Activated T-cell treated with anti-CD3 and anti-CD28 coated beads, Interleukin-2, amount 50 U/mL, for 4 hours (primary cell): ENCODE measurements around the gene DNAH3. TPM values are rescaled to one million over a fixed set of nuclear protein-coding genes. Genes with fewer than 3 reads are reported as not detected.
"Not testable (repeated sequence)": the region's sequence is repeated elsewhere in the genome, so short reads cannot be mapped to it uniquely, and the experiment has no call there.

Source experiments
- ATAC-seq, 2 donors: fragments of 200-7000 bp; cut with Tn5 transposase; one replicate each; pipeline ENCODE4 v1.10.0; 2021
- DNase-seq: peaks from one replicate; pipeline ENCODE4 v3.0.0-alpha.2; 2020
- H3K27me3 Mint-ChIP-seq: one replicate; pipeline ENCODE4 v1.8.0; 2021; ENCODE audit warnings: low read depth, mixed read lengths
- H3K36me3 Mint-ChIP-seq: one replicate; pipeline ENCODE4 v1.8.0; 2022; ENCODE audit warnings: mixed read lengths; ENCODE audit not compliant: insufficient read depth
- H3K4me1 Mint-ChIP-seq: one replicate; pipeline ENCODE4 v1.8.0; 2021; ENCODE audit warnings: low read depth, mixed read lengths
- H3K4me3 Mint-ChIP-seq: one replicate; pipeline ENCODE4 v1.8.0; 2021; ENCODE audit warnings: mild to moderate bottlenecking, moderate library complexity, mixed read lengths
- H3K9me3 Mint-ChIP-seq: one replicate; pipeline ENCODE4 v1.8.0; 2021; ENCODE audit warnings: mixed read lengths
- total RNA-seq, 3 donors: library from RNA; stranded (reverse); gene quantifications; one replicate each; pipeline ENCODE4 v1.2.1, GENCODE V29; 2021

DNAH3 gene, protein sequence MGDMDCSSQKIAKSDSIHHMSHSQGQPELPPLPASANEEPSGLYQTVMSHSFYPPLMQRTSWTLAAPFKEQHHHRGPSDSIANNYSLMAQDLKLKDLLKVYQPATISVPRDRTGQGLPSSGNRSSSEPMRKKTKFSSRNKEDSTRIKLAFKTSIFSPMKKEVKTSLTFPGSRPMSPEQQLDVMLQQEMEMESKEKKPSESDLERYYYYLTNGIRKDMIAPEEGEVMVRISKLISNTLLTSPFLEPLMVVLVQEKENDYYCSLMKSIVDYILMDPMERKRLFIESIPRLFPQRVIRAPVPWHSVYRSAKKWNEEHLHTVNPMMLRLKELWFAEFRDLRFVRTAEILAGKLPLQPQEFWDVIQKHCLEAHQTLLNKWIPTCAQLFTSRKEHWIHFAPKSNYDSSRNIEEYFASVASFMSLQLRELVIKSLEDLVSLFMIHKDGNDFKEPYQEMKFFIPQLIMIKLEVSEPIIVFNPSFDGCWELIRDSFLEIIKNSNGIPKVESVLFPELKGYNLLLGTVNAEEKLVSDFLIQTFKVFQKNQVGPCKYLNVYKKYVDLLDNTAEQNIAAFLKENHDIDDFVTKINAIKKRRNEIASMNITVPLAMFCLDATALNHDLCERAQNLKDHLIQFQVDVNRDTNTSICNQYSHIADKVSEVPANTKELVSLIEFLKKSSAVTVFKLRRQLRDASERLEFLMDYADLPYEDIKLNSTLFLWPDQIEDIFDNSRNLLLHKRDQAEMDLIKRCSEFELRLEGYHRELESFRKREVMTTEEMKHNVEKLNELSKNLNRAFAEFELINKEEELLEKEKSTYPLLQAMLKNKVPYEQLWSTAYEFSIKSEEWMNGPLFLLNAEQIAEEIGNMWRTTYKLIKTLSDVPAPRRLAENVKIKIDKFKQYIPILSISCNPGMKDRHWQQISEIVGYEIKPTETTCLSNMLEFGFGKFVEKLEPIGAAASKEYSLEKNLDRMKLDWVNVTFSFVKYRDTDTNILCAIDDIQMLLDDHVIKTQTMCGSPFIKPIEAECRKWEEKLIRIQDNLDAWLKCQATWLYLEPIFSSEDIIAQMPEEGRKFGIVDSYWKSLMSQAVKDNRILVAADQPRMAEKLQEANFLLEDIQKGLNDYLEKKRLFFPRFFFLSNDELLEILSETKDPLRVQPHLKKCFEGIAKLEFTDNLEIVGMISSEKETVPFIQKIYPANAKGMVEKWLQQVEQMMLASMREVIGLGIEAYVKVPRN (N-terminal part only)
- total RNA-seq: not detected

DNA sequence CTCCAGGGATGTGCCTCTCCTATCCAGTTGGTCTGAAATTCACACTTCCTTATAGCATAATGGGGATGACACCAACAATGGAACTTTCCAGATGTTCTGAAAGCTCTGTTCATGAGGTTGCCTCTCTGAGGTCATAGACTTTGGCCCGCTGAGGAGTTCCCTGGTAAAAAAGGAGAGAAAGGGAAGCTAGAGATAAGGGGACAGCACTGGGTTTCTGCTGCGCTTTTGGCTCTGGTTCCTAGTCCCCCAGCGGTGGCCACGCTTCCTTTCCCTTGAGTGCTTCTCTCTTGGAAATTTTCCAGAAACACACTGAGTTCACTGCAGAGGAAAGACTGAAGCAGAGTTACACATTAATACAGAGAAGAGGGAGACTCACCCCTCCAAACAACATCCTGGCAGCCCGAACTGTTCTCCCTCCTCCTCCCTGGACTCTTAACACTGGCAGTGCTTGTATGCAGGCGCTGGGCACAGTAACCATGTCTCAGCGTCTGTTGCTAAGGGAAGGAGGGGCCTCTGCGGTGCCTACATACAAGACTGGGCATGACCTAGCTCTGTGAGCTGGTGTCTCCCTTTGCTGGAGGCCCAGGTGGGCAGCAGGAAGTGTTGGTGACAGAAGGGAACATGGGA is at the start of gene DNAH3:
DNAH3 (minus strand) TSS at position 472 of the 627 bp plus-strand sequence. CDS start 527 bp downstream, outside the sequence.
- ATAC-seq (no peak), DNase-seq (no peak)
- Mint-ChIP-seq H3K4me3 (no peak within 1 kb of the TSS), H3K27me3 (peaks cover 37% of the 10 kb centered on the region), H3K4me1 (no peaks in the 10 kb centered on the region), H3K36me3 (no peaks in the 10 kb centered on the region), H3K9me3 (no peaks in the 10 kb centered on the region)

GRCh38 chr16:21199607-21200218 is 49.1 kb upstream of the DNAH3 start:
- DNase-seq (no peak), ATAC-seq (no peak)
- Mint-ChIP-seq H3K4me1 (peaks cover 4% of the 10 kb centered on the region), H3K4me3 (no peak overlapping the region), H3K27me3 (peaks cover 15% of the 10 kb centered on the region), H3K36me3 (no peaks in the 10 kb centered on the region), H3K9me3 (no peaks in the 10 kb centered on the region)

- Mint-ChIP-seq H3K9me3 (no peaks in the 10 kb centered on the region), H3K36me3 (no peaks in the 10 kb centered on the region), H3K4me1 (peaks cover 10% of the 10 kb centered on the region), H3K27me3 (peaks cover 19% of the 10 kb centered on the region), H3K4me3 (no peak overlapping the region)
- DNase-seq: no peak
- no peak for ATAC-seq
Observed at GRCh38 chr16:21197621-21198020, 47.0 kb upstream of the DNAH3 start.

DNA sequence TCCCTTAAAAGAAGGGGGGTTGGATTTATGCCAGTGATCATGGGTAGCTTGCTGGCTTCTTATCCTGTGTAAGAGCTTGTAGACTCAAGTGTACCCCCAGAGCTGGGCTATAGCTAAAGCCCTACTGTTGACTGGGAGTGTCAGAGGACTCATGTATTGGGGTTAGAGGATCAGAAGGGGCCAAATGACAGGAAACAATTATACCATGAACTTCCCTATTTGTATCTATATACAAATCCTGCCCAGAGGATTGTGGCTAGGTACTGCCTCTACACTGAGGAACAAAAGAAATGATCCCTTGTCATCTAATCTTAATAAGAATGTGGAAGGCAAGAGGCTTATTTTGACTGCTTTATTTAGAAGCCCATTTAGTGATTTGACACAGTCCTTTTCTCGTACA is 46.5 kb upstream of the DNAH3 start:
- DNase-seq (no peak), ATAC-seq (no peak)
- H3K4me1 Mint-ChIP-seq: peaks cover 10% of the 10 kb centered on the region
- no peaks in the 10 kb centered on the region for H3K36me3 Mint-ChIP-seq
- H3K9me3 Mint-ChIP-seq: no peaks in the 10 kb centered on the region
- peaks cover 19% of the 10 kb centered on the region for H3K27me3 Mint-ChIP-seq
- no peak overlapping the region for H3K4me3 Mint-ChIP-seq

- not testable (repeated sequence) for H3K4me1 Mint-ChIP-seq, ATAC-seq, H3K4me3 Mint-ChIP-seq, H3K9me3 Mint-ChIP-seq, DNase-seq, H3K36me3 Mint-ChIP-seq
- H3K27me3 Mint-ChIP-seq: peaks cover 19% of the 10 kb centered on the region
Observed at GRCh38 chr16:21195330-21195729, 44.7 kb upstream of the DNAH3 start.

DNA sequence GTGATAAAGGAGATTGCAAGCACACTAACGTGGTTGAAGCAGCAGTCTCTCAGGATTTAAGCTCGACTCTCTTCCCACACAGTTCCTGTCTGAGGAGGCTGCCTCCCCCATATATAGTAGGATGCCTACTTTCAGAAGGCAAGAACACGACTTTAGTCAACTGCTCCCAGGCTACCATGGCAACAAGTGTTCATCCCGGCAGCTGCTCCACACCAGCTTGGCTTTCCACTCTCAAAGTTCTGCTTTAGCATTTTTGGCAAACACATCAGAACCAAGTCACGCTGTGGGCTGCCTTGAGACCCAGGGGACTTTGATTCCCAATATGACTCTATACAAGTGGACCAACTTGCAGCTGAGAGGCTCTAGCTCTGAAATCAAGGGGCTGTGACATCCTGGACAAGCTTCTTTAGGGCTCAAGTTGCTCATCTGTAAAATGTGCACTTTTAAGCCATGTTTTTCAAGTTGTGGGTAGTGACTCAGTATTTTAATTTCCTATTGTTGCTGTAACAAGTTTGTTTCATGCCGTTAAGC is 44.2 kb upstream of the DNAH3 start:
- Mint-ChIP-seq H3K4me3 (peak overlapping the region; percentile 40), H3K36me3 (no peaks in the 10 kb centered on the region), H3K9me3 (peaks cover 3% of the 10 kb centered on the region), H3K4me1 (peaks cover 10% of the 10 kb centered on the region), H3K27me3 (peaks cover 19% of the 10 kb centered on the region)
- DNase-seq (no peak), ATAC-seq (no peak)

GRCh38 chr16:21192991-21193390 is 42.3 kb upstream of the DNAH3 start:
- Mint-ChIP-seq H3K4me3 (no peak overlapping the region), H3K4me1 (peaks cover 15% of the 10 kb centered on the region), H3K9me3 (peaks cover 3% of the 10 kb centered on the region), H3K36me3 (no peaks in the 10 kb centered on the region), H3K27me3 (peaks cover 11% of the 10 kb centered on the region)
- no peak for ATAC-seq
- DNase-seq: no peak

DNA sequence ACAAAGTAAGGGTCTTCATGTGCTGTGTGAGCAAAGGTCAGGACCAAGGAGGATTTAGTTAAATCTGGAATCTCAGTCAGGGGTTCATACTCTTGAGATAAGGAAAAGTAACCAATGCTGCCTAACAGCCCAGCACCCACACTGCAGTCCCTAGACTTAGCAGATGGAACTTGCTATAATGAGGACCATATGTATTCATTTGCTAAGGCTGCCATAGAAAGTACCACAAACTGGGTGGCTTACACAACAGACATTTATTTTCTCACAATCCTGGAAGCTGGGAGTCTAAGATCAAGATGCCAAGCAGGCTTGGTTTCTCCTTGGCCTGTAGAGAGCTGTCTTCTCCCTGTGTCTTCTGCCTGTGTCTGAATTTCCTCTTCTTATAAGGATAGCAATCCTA is 40.0 kb upstream of the DNAH3 start:
- peaks cover 3% of the 10 kb centered on the region for H3K9me3 Mint-ChIP-seq
- ATAC-seq: no peak
- peaks cover 15% of the 10 kb centered on the region for H3K4me1 Mint-ChIP-seq
- H3K27me3 Mint-ChIP-seq: peaks cover 10% of the 10 kb centered on the region
- H3K36me3 Mint-ChIP-seq: no peaks in the 10 kb centered on the region
- H3K4me3 Mint-ChIP-seq: no peak overlapping the region
- DNase-seq: no peak

- H3K4me3 Mint-ChIP-seq: no peak overlapping the region
- H3K27me3 Mint-ChIP-seq: peaks cover 4% of the 10 kb centered on the region
- H3K4me1 Mint-ChIP-seq: peaks cover 15% of the 10 kb centered on the region
- peaks cover under 1% of the 10 kb centered on the region for H3K36me3 Mint-ChIP-seq
- DNase-seq (no peak), ATAC-seq (no peak)
- peaks cover 4% of the 10 kb centered on the region for H3K9me3 Mint-ChIP-seq
Observed at GRCh38 chr16:21190013-21190412, 39.4 kb upstream of the DNAH3 start.

GRCh38 chr16:21189311-21189710 is 38.7 kb upstream of the DNAH3 start:
- Mint-ChIP-seq H3K4me3 (no peak overlapping the region), H3K36me3 (peaks cover 2% of the 10 kb centered on the region), H3K9me3 (peaks cover 11% of the 10 kb centered on the region), H3K27me3 (peaks cover under 1% of the 10 kb centered on the region), H3K4me1 (peaks cover 15% of the 10 kb centered on the region)
- no peak for ATAC-seq
- DNase-seq: no peak

- Mint-ChIP-seq H3K4me1 (peaks cover 14% of the 10 kb centered on the region), H3K4me3 (no peak overlapping the region), H3K36me3 (peaks cover 21% of the 10 kb centered on the region), H3K27me3 (no peaks in the 10 kb centered on the region), H3K9me3 (peaks cover 12% of the 10 kb centered on the region)
- no peak for ATAC-seq
- DNase-seq: no peak
Observed at GRCh38 chr16:21186326-21186691, 35.7 kb upstream of the DNAH3 start.

GRCh38 chr16:21185659-21186325 is 35.1 kb upstream of the DNAH3 start:
- Mint-ChIP-seq H3K4me3 (no peak overlapping the region), H3K36me3 (peaks cover 26% of the 10 kb centered on the region), H3K27me3 (no peaks in the 10 kb centered on the region), H3K9me3 (peaks cover 12% of the 10 kb centered on the region), H3K4me1 (peaks cover 14% of the 10 kb centered on the region)
- ATAC-seq (no peak), DNase-seq (no peak)

- H3K27me3 Mint-ChIP-seq: no peaks in the 10 kb centered on the region
- H3K4me3 Mint-ChIP-seq: no peak overlapping the region
- peaks cover 28% of the 10 kb centered on the region for H3K36me3 Mint-ChIP-seq
- no peak for DNase-seq
- peaks cover 14% of the 10 kb centered on the region for H3K4me1 Mint-ChIP-seq
- H3K9me3 Mint-ChIP-seq: peaks cover 9% of the 10 kb centered on the region
- ATAC-seq: peak; percentile 79 to 80
Observed at GRCh38 chr16:21184834-21185233, 34.2 kb upstream of the DNAH3 start.
